AG20443 (cell line): ENCODE results near the gene NOP9.

Experiments used
- DNase-seq: peaks from one replicate; pipeline ENCODE4 v3.0.0; 2012; ENCODE audit warnings: low spot score, mixed read lengths

The NOP9 gene

DNA sequence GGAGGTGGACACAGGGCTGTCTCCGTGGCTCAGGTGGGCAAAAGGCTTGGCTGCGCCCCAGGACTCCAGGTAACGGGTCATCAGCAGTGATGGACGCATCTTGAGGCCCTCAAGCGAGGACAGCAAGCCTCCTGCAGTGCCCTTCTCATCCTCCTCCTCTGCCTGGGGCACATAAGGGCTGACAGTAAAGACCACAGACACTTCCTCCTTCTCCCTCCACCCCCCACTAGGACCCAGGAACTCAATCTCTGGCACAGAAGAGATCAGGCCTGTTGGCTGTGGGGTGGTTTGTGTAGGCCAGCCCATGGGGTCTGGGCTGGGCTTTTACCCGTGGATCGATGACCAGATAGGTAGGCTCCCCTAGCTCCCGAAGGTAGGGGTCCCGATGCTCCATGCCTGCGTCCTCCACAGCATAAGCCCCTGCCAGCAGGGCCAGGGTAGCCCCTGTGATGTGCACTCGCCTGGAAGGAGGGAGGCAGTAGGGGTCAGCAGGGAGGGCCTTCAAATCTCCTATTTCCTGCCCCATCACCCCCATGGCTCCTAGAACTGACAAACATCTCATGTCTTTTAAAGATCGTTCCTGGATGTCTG, 29.5 kb downstream of the NOP9 start:
- no peak for DNase-seq

DNA sequence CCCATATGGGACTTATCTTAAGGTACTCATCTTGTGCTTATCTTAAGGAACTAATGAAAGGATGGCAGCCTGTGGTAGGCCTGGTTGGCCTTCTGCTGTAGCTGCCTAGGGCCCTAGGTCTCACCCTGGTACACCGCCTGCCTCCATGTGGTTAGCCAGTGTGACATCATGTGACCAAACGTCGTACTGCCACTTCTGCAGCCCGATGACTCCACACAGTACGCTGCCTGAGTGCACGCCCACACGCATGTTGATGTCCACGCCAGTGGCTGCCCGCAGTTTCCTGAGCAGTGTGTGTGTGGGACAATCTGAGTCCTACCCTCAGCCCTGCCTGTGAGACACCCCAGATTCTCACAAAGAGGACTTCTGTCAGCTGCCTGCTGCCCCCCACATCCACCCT, 30.1 kb downstream of the NOP9 start:
- DNase-seq: peak; percentile 25

DNA sequence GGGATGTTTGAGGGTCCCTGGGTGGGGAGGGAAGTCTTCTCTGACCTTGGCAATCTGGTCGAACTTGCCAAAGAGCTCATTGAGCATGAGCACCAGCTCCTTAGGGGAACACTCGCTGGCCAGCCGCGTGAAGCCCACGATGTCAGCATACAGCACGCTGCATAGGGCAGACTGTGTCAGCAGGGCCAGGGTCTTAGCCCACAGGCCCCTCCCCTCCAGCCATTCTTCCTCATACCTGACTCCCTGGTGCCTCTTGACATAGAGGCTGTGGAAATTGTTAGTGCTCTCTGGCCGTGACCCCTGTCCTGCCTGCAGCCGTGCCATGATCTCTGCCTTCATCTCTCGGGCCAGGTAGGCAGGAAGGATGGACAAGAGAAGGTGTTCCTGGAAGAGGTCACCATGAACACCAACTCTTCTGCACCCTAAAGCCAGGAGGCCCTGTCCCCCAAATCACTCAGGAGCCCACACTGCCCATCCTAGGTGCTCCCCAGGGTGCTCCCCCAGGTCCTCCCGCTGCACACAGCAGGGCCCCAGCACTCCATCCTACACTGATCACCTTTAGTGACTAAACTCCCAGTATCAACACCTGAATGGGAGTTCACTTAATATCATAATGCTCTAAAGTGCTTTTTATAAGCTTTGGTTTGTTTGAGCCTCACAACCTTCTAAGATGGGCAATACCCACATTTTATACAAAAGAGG, 31.5 kb downstream of the NOP9 start:
- no peak for DNase-seq

DNA sequence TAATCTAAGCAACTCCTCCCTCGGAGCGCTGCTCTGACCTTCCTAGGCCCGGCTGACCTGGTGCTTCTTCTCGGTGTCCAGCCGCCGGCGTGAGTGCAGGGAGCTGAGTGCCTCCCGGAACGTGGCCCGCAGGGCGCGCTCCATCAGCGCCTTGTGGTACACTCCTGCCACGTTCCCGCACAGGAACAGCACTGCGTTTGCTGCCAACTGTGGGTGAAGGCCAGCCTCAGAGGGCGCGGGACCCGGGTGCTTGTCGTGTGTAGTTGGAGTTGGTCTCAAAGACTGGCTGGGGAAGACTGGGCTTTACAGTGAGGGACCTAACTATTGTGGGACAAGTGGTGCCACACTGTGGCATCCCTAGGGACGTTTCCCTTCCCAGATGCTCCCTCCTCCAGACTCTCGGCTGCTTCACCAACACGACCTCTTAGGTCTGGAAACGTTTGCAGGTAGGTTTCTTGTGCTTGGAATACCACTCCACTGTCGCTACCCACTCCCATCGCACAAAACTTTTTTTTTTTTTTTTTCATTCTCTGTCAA, 32.1 kb downstream of the NOP9 start:
- DNase-seq: no peak

DNA sequence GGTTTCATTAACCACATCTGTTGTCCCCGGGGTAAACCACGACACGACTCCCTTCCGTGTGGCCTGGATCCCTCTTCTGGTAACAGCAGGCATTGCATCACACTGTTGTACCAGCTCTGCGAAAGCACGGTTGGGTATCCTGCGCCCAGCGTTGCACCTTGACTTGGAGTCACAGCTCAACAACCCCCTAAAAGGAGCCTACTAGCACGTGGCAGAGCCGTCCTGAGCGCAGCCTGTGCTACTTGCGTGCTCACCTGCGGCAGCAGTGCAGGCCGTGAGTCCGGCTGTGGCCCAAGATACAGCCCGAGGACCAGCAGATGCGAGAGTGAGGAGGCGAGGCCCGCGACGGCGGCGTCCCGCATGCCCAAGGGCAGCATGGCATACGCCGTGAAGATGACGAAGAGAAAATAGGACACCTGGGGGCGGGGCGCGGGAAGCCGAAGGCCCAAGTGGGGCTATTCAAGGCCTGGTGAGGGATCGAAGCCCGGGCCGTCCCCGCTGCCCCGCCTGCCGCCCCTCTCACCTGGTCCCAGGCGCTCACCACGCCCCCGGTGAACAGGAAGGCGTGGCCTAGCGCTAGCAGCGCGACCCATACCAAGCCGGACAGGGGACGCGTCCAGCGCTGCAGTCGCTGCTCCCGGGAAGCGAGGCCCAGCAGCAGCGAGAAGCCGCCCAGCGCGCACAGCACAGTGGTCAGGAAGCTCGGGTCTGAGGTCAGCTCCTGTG, 32.8 kb downstream of the NOP9 start:
- DNase-seq: peak; percentile 85

DNA sequence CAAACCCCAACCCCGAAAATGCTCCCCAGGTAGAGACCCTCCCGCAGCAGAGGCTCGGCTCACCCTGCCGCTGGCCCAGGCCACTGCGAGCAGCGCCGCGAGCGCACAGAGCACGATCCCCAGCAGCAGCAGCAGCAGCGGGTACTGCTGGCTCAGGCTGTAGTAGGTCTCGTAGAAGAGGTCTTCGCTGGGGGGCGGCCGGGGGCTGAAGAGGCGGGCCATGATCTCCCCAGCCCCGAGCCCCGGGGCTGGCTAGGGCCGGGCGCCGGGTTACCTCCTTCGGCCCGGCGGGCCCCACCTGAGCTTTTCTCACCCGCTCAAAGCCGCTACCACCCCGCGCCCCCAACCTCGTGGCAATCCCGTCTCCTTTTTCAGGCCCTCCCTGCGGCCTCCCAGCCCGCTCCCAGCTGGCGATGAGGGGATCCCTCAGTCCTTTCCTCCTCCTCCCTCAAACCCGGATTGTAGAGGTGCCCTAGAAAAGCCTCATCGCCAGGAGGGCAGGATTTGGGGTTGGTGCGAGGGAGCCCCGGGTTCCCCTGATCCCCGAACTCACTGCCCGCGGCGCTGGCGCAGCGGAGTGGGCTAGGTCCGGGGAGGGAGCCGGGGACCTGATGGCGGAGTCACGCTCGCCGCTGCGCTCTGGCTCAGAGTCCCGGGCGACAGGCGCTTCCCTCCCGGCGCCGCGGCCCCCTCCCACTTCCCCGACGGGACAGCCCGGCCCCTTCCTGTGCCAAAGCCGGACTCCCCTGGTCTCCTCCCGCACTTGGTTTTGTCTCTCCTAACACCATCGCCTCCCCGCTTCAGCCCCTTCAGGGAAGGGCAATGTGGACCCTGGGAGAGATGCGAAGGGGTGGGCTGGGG, 35.0 kb downstream of the NOP9 start, which contains the start of gene ADCY4:
Gene ADCY4, minus strand, starts transcription at position 641 of the 861 bp plus-strand sequence. Its CDS starts 419 bp downstream, at position 222.
- DNase-seq: peak; percentile 43

DNA sequence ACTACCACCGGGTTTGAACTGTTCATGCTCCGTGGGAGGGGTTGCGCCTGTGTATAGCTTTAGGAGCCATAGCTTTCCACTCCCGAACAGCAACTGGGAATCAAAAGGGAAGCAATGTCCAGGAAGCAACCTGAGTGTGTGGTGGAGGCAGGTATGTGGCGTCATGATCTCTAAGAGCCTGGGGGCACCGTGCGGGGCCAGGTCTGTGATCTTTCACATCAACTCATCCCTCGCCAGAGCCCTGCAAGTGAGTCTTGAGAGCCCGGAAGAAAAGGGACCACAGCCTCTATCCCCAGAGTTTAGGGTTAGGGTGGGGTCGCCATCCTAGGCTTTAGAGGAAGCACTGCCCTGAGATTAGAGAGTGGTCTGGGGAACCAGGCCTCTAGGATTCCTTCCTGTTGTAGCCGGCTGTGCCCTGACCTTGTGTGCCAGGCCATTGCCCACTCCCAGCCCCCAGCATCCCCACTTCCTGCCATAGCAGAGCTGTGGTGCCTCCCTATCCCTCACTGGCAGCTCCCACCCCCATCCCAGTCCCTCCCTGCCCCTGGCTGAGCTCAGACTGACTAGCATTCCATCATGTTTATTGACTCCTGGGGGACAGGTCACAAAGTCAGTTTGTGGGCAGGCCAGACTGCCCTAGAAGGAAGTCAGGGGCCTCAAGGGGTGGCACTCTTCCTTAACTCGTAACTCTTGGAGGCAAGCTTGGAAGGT, 36.0 kb downstream of the NOP9 start:
- no peak for DNase-seq

DNA sequence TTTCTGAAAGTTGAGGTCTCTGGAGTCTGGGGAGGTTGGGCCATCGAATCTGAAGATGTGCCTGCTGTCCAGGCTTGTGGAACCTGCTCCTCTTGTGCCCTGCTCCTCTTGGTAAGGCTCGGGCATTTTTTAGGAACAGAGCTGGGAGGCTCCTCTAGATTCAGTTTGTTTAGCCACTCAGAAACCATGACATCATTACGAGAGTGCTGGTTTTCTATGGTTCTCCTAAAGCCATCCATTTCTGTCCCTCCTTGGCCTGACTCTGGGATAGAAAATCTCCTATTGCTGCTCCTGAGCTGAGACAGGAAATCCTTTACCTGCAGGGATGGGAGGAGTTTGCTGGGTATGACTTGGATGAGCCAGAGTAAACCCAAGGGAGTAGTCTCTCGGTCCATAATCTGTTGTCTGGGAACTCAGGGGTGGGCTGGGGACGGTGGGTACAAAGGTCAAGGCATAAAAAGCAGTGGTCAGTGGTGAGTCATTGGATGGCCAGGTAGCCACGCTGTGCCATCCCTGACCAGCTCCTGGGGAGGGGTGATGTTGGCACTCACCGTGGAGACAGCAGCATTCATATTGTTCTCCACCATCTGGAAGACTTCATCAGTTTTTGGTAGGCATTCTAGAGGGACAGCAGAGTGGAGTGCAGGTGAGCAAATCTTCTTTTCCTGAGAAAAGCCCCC, 37.6 kb downstream of the NOP9 start:
- DNase-seq: no peak

DNA sequence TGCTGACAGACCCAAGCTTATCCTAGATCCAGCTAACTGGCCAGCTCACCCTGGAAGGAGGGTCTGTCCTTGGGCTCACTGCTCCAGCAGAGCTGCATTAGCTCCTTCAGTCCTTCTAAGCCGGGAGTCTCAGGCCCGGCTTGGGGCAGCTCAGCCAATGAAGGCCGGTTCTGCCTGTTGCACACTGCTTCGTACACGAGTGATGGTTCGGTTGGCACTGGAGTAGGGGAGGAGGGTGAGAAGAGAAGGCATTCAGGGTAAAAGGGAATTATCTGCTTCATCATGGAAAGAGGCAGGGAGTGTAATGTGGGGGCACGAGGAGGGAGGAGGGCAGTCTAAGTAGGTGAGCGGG, 38.1 kb downstream of the NOP9 start:
- DNase-seq: no peak

DNA sequence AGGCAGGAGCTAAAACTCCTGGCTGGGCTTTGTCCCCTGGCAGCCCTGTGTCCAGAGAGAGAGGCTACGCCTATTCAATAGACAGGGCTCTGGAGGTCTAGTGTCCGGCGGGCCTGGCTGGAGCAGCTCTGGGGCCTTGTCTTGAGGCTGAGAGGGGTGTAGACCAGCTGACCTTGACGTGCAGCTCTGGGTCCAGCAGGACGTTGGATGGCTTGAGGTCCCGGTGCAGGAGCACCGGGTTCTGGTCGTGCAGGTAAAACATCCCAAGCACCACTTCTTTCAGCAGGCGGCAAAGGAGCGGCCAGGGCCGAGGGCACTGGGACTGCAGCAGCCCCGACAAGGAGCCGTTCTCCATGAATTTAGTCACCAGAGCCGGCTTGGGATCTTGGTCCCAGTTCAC, 39.2 kb downstream of the NOP9 start:
- no peak for DNase-seq

DNA sequence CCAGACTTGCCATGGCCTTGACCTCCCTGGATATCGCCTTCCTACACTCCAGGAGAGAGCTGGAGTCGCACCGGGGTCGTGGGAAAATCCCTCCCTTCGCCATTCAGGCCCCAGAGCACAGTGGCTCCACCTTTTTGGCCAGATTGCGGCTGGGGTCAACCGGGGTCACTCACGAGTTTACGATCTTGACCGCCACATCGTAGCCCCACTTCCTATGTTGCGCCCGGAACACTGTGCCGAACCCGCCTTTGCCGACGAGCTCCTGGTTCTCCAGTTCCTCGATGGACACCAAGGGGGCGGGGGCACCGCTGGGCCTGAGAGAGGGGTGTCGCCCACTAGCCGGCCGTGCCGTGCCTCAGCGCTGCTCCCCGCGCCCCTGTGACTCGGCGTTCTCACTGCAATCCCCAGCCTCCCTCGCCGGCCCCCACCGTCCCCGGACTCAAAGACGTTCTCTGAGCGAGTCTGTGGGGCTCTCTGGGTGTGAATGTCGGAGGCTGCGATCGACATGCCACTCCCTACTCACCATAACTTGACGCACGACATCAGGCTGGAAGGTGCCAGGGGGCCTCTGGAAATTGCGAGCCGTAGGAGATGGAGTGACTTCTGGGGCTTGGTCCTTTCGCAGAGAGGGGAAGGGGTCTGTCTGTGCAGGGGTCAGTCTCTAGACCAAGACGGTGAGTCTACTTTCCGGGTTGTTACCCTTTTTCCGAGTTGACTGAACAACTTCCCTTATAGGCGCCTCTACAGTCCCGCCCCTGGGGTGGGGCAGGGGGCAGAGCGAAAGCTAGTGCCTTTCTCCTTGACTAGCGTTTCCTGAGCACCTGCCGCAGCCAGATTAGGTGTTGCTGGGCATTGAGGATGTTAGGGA, 39.9 kb downstream of the NOP9 start, which contains the start of gene RIPK3:
Gene RIPK3, minus strand, starts transcription at position 708 of the 868 bp plus-strand sequence. Its CDS starts 165 bp downstream, at position 543.
- DNase-seq: peak; percentile 53

DNA sequence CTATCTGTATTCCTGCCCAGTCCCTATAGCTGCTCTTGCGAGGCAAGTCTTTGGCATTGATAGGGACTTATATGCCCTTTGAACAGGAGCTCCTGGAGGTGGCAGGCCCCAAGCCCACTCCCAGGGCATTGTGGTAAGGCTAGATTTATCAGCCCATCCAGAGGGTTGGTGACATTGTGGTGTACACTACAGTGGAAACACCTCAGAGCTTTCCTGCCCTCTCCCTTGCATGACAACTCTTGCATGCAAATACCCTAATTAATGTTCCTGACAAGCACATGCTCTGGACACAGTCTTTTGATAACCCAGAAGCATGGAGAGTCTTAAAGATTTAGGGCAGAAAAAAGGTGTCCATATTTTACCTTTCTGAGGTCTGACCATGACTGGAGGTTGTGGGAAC, 41.0 kb downstream of the NOP9 start:
- no peak for DNase-seq

DNA sequence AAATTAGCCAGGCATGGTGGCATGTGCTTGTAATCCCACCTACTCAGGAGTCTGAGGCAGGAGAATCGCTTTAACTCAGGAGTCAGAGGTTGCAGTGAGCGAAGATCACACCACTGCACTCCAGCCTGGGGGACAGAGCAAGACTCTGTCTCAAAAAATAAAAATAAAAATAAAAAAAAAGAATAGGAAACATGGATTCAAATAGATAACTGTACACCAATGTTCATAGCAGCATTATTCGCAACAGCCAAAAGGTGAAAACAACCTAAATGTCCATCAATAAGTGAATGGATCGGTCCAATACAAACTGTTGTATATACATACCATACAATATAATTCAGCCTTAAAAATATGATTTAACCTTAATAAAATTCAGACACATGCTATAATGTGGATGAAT, 43.2 kb downstream of the NOP9 start:
- no peak for DNase-seq

DNA sequence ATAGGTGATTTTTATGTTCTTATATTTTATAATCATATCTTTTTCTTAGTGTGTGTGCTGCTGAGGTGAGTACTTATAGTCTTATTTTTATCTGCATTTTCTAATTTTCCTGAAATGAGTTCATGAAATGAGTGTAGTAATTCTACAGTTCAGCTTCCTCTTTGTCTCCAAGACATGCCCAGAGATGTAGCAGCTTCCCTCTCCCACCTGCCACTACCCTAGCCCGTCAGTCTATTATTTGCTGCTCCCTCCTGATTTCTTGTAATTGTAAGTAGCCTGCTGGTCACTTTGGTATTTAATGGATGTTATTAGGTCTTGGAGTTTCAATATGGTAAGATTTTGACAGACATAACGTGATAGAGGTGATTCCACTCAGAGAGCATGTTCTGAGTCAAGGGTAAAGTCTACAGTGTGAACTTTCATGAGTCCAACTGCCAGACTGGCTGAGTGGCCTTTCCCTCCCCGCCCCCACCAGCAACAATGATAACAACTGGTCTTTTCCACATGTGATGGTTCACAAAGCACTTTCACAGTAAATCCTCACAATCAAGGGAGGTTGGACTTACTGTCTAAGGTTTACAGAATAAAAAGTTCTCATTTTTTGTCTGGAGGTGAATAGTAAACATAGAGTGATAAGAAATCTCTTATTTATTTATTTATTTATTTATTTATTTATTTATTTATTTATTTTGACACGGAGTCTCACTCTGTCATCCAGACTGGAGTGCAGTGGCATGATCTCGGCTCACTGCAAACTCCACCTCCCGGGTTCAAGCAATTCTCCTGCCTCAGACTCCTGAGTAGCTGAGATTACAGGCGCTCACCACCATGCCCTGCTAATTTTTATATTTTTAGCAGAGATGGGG, 44.4 kb downstream of the NOP9 start:
- no peak for DNase-seq

DNA sequence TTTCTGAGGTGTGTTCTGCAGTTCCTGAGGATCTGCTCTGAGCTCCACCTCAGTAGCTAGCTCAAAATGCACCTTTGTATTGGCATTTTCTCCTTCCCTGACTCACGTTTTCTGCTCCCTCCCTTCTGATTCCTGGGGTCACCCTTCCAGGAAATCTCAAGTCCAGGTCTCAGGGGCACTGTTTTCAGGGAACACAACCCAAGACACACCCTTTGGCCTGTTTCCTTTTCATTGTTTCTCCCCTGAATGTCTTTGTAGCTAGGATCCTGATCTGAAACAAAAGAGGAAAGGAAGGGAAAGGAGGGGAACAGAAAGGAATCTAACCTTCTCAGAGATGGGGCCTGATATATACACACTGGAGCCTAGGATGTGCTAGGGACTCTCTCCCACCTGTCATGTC, 47.5 kb downstream of the NOP9 start:
- DNase-seq: no peak

DNA sequence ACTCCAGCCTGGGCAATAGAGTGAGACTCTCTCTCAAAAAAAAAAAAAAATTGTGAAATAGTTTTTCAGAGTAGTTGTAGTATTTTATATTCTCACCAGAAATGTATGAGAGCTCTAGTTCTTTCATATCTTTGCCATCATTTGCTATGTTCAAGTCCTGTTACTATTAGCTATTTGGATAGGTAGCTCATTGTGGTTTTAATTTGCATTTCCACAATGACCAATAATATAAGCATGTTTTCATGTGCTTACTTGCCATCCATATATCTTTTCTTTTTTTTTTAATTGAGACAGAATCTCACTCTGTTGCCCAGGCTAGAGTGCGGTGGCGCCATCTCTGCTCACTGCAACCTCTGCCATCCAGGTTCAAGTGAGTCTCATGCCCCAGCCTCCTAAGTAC, 48.5 kb downstream of the NOP9 start:
- no peak for DNase-seq

DNA sequence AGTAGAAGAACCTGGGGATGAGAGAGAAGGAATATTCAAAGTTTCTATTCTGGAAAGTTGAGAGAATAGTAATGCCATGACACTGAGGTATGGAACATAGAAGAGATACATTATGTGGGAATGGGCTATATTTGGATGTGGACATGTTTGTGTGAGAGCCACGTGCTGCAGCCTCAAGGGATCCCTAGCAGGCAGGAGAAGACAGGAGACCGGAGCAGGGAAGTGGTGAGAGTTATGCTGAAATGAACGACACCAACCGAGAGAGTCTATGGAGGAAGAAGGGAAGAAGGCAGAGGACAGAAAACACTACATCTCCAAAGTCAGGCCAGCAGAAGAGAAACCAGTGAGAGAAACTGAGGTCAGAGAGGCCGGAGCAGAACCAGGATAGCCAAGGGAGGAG, 50.1 kb downstream of the NOP9 start:
- no peak for DNase-seq

DNA sequence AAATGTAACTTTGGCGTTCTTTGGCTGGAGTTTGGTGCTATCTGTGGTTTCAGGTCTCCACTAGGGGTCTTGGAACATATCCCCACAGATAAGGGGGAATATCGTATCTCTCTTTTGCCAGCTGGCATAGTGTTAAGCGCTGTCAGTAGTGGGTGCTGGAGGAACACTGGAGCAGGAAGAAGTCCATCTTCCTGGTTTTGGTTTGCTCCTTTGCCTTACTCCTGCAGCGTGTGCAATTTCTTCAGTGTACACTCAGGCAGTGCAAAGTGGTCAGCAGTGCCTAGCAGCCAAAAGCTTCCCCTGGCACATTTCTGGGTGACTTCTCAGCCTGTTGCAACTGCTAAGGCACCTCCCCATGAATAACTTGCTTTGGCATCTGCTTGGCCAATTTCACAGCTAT, 51.9 kb downstream of the NOP9 start:
- peak; percentile 57 for DNase-seq
